ENCODE results near the gene PEDS1. TPM values are rescaled to one million over a fixed set of nuclear protein-coding genes. Genes with fewer than 3 reads are reported as not detected.
A peak's percentile ranks its signal among the peaks of the same experiment; 100 is the strongest.

Gene PEDS1
- total and polyA plus RNA-seq, 2 of the 13 experiments (the other 11 are each of a cell fraction or from before 2014, with no cell fraction given), result 30.5 to 93.9 TPM

DNA sequence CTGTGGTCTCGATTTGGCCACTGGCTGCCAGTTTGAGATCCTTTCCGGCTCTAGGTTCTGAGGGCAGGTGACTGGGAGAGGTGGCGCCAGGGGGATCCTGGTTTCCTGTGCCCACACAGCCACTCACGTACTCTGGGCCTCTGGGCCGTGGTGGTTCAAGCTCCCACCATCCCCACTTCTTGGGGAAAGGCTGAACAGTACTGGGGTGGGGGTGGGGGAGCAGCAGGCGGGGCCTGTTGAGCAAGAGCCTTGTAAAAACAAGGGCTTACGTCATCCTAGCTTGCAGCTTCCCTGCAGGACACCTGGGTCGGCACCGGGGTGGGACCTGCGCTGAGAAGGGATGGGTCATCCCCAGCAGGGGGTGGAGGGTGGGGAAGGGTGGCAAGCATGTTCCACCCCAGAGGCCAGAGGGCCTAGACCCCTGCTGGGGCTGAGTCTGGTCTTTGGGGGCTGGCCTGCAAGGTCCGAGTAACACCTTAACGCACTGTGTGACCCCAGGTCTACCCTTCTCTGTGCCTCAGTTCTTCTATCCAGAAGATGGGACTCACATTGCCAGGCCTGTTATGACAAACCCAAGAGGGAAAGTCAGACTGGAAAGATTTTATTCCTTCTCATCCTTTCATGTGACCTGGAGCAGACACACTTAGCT is 34.0 kb upstream of the PEDS1 start (continued):
- TF ChIP-seq KDM5A (IDR thresholded peaks at IDR 0.05; ENCODE audit: borderline replicate concordance, low read length) (no peak), SIN3A (IDR thresholded peaks at IDR 0.05; ENCODE audit: borderline replicate concordance, low read depth, low read length) (0 out of 2 replicates have a peak, but pooled peaks have one; percentile 20), TCF12 (IDR thresholded peaks at IDR 0.05) (no peak), TCF12 (CRISPR knock-in tag; IDR thresholded peaks at IDR 0.05) (0 out of 2 replicates have a peak, but pooled peaks have one; percentile 69), HNF4A (CRISPR knock-in tag; IDR thresholded peaks at IDR 0.05) (no peak), NFATC3 (CRISPR knock-in tag; IDR thresholded peaks at IDR 0.05) (no peak), ZNF567 (CRISPR knock-in tag; IDR thresholded peaks at IDR 0.05; ENCODE audit: borderline replicate concordance) (0 out of 2 replicates have a peak, but pooled peaks have one; percentile 14), ZNF263 (CRISPR knock-in tag; IDR thresholded peaks at IDR 0.05) (no peak), ZNF562 (CRISPR knock-in tag; IDR thresholded peaks at IDR 0.05; ENCODE audit: borderline replicate concordance) (no peak), PTBP1 (IDR thresholded peaks at IDR 0.05; ENCODE audit: low read depth, low read length, poor library complexity, severe bottlenecking) (peak; percentile 99), TOE1 (CRISPR knock-in tag; IDR thresholded peaks at IDR 0.05) (no peak), IKZF1 (IDR thresholded peaks at IDR 0.05) (no peak), ARNTL (CRISPR knock-in tag; IDR thresholded peaks at IDR 0.05) (no peak), EED (CRISPR knock-in tag; IDR thresholded peaks at IDR 0.05) (no peak), TP53 (CRISPR knock-in tag; conservative IDR thresholded peaks at IDR 0.05) (no peak), THAP7 (CRISPR knock-in tag; IDR thresholded peaks at IDR 0.05) (peak; percentile 77; the same call in 1 of the 2 replicates), YY1 (IDR thresholded peaks at IDR 0.05; ENCODE audit: insufficient read depth, insufficient replicate concordance, low read depth, low read length) (no peak), NRL (CRISPR knock-in tag; IDR thresholded peaks at IDR 0.05; ENCODE audit: borderline replicate concordance) (peak; percentile 78), ATF7-NPFF (CRISPR knock-in tag; IDR thresholded peaks at IDR 0.05; ENCODE audit: low read depth) (no peak; the same call in 1 of the 2 replicates), ZMYM3 (CRISPR knock-in tag; IDR thresholded peaks at IDR 0.05) (peak; percentile 51; the same call in 1 of the 2 replicates), ZFP82 (CRISPR knock-in tag; IDR thresholded peaks at IDR 0.05; ENCODE audit: borderline replicate concordance) (no peak), SP140L (CRISPR knock-in tag; IDR thresholded peaks at IDR 0.05; ENCODE audit: borderline replicate concordance) (no peak), PPARG (CRISPR knock-in tag; conservative IDR thresholded peaks at IDR 0.05) (no peak)
- TF ChIP-seq, protein P1, sequence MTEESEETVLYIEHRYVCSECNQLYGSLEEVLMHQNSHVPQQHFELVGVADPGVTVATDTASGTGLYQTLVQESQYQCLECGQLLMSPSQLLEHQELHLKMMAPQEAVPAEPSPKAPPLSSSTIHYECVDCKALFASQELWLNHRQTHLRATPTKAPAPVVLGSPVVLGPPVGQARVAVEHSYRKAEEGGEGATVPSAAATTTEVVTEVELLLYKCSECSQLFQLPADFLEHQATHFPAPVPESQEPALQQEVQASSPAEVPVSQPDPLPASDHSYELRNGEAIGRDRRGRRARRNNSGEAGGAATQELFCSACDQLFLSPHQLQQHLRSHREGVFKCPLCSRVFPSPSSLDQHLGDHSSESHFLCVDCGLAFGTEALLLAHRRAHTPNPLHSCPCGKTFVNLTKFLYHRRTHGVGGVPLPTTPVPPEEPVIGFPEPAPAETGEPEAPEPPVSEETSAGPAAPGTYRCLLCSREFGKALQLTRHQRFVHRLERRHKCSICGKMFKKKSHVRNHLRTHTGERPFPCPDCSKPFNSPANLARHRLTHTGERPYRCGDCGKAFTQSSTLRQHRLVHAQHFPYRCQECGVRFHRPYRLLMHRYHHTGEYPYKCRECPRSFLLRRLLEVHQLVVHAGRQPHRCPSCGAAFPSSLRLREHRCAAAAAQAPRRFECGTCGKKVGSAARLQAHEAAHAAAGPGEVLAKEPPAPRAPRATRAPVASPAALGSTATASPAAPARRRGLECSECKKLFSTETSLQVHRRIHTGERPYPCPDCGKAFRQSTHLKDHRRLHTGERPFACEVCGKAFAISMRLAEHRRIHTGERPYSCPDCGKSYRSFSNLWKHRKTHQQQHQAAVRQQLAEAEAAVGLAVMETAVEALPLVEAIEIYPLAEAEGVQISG (CRISPR knock-in tag; IDR thresholded peaks at IDR 0.05), result peak; percentile 48; the same call in 1 of the 2 replicates
- TF ChIP-seq, protein P2, sequence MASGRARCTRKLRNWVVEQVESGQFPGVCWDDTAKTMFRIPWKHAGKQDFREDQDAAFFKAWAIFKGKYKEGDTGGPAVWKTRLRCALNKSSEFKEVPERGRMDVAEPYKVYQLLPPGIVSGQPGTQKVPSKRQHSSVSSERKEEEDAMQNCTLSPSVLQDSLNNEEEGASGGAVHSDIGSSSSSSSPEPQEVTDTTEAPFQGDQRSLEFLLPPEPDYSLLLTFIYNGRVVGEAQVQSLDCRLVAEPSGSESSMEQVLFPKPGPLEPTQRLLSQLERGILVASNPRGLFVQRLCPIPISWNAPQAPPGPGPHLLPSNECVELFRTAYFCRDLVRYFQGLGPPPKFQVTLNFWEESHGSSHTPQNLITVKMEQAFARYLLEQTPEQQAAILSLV (CRISPR knock-in tag; IDR thresholded peaks at IDR 0.05; ENCODE audit: borderline replicate concordance), result peak; percentile 79; the same call in 1 of the 2 replicates
- TF ChIP-seq, protein P3, sequence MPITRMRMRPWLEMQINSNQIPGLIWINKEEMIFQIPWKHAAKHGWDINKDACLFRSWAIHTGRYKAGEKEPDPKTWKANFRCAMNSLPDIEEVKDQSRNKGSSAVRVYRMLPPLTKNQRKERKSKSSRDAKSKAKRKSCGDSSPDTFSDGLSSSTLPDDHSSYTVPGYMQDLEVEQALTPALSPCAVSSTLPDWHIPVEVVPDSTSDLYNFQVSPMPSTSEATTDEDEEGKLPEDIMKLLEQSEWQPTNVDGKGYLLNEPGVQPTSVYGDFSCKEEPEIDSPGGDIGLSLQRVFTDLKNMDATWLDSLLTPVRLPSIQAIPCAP (CRISPR knock-in tag; IDR thresholded peaks at IDR 0.05; ENCODE audit: low read depth), result 0 out of 2 replicates have a peak, but pooled peaks have one; percentile 60

All from HepG2 (cell line).